Body of pancreas (tissue), 4 donors: Measurements from ENCODE around the gene SIL1.

Experiments
- CTCF ChIP-seq, 7 experiments: fragments of 450-650 bp in 4 of 7; fragments of 200-600 bp in 3 of 7; sonication (generic) in 3 of 7; IDR thresholded peaks; one replicate each; pipeline ENCODE4 v1.5.1; 2016 to 2019; ENCODE audit warnings: antibody characterized with exemption in 7 of 7
- POLR2A ChIP-seq, 3 donors: fragments of 450-650 bp; IDR thresholded peaks; one replicate each; pipeline ENCODE4 v1.6.1; 2016; ENCODE audit warnings: antibody characterized with exemption in 3 of 3, mild to moderate bottlenecking in 2 of 3

GRCh38 chr5:138922494-138922893 lies 275.7 kb downstream of the SIL1 start:
- TF ChIP-seq CTCF (IDR thresholded peaks at IDR 0.05) (no peak), POLR2A (IDR thresholded peaks at IDR 0.05) (no peak)
